GM18867 (cell line): ENCODE results near the gene SNX18.
"Not testable (repeated sequence)": the region's sequence is repeated elsewhere in the genome, so short reads cannot be mapped to it uniquely, and the experiment has no call there.

ENCODE experiments used
- ATAC-seq: cut with Tn5 transposase; IDR thresholded peaks from one replicate; pipeline ENCODE4 v1.9.1; 2021; ENCODE audit warnings: mild to moderate bottlenecking, moderate library complexity; ENCODE audit not compliant: unreplicated experiment

SNX18 gene

DNA sequence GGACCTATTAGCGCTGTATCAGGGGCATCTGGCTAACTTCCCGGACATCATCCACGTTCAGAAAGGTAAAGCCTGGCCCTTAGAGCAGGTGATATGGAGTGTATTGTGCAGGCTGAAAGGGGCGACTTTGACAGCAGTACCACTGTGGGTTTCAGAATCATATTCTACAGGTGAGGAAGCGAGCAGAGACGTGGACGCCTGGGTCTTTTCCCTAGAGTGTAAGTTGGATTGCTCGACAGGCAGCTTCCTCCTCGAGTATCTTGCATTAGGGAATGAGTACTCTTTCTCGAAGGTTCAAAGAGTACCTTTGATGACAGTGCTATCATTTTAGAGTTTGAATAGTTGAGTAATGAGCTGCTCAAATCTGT, 1.9 kb downstream of the SNX18 start:
- no peak for ATAC-seq

DNA sequence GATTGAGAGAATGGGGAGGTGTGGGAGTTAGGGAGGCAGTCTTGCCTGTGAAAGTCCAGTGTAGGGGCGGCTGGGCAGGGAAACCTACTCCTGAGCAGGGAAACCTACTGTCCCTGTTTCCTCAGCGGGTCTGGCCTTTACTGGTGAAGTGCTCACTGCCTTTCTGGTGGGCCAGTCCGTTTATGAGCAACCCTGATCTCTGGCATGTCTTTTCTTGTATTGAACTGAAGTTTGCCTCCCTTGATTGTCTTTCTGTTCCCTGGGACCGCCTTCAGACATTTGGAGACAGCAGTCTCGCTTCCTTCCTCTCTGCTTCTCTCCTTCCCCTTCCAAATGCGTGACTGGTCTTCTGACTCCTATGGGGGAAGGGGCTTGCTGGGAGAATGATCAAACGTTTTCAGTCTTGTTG, 2.9 kb downstream of the SNX18 start:
- no peak for ATAC-seq

DNA sequence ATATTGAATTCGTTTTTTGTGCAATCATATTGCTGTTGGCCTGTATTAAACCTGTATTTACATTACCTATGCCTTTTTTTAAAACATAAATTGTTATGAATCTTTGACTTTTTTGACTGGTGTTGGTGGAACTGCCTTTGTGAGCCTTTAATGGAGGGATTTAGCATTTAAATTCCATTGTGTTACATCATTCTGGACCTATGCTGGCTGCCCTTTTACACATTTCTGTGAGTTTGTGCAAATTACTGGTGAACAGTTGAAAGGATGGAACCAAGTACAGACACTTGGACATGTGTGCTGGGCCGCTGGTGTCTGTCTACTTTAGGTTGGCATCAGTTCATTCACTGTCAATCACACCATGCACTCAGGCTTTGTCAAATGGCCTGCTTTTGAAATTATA, 3.4 kb downstream of the SNX18 start:
- ATAC-seq: no peak

DNA sequence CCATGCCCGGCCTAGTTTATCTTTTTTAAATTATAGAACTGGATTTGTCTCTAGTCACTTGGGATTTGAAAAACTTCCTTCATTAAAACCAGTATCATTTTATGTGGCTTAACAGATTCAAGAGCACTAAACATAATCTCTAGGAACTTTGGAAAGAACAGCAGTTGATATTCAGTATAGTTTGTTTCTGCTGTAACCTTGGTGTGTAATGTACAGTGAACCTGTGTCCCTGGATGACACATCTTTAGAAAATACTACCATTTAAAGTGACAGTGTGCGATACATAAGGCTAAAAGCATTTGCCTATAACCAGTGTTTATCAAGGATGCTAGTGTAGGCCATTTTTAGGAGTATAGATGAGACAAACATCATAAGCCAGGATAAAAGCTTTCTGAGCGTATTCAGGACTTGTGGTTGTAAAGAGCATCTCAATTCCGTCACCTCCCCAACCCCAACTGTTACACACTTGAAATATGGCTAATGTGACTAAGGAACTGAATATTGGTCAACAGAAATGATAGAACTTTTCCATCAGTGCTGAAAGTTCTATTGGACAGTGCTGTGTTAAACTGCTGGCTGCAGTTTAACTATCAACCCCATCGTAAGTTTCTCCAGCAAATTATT, 4.4 kb downstream of the SNX18 start:
- ATAC-seq: no peak

DNA sequence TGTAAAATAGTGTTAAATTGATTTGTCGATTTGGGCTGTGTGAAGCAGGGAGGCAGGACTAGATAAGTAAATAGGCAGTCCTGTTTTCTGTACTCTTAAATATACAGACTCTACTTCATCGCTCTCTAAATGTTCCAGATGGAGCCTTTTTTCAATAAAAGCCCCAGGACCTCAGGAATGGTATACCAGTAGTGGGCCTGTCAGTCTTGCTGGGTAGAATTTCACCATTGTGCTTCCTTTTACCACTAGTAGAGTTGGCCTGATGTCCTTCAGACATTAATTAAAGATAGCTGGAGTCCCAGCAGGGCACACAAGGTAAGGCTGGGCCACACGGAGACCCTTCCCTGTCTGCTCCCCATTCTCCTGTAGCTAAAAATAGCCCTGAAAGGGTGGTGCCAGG, 6.0 kb downstream of the SNX18 start:
- ATAC-seq: no peak

DNA sequence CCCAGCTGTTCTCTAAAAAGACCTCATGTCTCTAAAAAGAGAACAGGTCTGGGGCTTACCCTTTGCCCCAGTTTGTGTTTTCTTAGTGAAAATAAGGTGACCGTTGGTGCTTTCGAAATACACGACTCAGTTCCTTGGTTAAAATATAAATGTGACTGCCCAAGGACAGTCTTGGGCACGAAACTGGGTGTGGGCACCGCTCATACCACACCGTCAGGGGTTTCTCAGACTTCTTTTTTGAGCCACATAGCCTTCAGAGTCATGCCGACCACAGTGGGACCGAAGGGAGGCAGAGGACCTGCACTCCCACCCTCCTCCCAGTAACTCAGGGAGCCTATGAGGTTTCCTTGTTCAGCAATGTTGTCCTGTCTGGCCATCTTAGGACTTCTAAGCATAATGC, 6.5 kb downstream of the SNX18 start:
- ATAC-seq: no peak

DNA sequence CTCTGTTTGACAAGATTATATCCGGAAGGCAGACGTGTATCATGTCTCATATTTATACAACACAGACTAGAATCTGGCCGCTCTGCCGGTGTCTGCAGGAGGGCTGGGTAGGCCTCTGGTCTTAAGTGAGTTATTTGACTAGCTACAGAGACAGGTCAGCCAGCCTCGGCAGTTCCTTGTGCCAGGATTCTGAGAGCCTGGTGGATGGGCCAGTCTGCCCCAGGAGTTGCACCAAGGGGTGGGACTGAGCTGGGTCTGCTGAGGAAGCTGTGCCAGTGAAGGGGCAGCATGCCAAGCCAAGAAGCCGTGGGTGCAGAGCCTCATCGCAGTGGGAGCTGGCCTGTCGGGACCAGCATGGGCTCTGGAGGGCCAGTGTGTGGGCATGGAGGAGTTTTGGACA, 7.1 kb downstream of the SNX18 start:
- no peak for ATAC-seq

DNA sequence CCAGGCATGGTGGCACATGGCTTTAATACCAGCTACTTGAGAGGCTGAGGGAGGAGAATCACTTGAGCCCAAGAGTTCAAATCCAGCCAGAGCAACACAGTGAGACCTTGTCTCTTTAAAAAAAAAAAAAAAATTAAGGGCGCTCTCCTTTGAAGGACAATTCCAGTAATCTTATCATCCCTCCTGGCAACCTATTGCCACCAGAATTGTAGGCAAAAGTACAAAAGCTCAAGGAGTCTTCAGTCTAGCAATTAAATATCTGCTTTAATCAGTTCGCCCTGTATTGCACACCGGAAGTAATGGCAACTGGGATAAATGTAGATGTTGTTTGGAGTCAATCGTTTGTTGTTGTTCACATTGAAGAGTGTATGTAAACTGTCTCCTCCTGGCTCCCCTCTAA, 7.7 kb downstream of the SNX18 start:
- ATAC-seq: no peak

DNA sequence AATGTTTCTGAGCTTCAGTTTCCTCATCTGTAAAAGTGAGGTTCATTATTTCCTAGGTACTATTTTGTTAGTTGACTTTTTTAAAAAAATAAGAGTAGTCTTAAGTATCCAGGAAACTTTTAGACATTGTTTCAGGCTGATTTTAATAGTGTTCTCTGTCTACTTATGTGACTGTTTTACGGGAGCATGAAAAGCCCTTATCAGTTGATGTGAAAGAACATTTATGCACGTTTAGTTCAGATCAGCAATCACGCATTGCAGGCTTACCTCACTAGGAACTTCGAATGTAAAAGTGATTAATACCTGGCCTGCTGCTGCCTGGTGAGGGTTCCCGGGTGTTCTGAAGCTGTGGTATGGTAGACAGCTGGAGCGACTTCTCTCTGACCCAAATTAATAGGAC, 8.1 kb downstream of the SNX18 start:
- no peak for ATAC-seq

DNA sequence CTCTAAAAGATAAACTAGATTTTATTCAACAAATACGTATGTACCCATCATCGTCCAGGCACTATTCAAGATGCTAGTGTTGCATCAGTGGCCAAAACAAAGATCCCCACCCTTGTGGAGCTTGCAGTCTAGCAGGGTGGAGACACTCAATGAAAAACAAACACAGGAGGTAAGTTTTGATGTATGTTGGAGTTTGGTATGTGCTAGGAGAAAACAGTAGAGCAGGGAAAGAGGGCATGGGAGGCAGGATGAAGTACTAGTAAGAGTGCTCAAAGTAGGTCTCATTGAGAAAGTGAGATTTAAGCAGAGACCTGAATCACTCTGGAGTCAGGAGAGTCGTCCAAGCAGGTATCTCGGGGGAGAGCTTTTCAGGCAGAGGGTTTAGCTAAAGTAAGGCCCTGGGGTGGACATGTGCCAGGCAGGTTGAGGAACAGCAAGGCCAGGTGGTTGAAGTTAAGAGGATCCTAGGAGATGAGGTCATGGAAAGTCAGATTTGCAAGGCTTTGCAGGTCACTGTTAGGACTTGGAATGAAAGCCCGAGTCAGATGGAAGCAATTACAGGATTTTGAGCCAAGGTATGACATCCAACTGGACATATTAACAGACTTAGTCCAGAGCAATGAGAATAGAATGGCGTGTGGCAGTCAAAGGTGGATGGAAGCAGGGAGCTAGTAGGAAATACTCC, 9.2 kb downstream of the SNX18 start:
- no peak for ATAC-seq

DNA sequence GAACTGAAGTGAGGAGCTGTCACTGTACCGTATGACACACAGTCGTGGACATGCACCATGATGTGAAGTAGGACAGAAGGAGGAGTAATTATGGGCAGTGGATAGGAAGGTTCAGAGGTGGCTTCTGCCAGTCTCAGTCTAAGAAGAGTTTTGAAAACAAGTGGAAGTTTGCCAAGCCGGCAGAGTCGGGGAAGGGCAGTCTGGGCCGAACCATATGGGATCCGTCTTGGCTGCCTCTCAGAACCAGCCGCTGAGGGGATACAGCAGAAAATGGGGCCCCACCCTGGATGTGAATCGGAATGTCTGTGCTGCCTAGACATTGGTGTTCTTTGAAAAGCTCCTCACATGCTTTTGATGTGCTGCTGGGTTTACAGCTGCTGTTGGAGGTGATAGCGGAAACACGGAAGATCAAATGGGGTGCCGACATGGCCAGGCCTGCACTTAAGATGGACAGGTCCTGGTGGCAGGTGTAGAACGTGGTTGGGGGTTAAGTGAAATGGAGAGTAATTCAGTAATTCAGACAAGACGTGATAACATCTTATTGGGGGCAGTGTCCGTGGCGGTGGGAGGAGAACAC, 11.2 kb downstream of the SNX18 start:
- no peak for ATAC-seq

DNA sequence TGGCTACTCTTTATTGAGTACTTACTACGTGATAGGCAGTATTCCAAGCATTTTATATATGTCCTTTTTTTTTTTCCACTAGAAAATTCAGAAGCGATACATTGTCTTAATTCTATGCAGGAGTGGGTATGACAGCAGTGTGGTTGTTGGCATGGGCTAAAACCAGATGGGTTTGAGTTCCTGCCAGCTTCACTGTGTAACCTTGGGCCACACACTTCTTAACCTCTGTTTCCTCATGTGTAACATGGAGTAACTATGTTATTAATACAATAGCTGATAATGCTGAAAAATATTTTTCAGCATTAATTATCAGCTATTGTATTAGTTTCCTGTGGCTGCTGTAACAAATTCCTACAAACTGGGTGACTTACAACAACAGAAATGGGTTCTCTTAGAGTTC, 12.0 kb downstream of the SNX18 start:
- no peak for ATAC-seq

DNA sequence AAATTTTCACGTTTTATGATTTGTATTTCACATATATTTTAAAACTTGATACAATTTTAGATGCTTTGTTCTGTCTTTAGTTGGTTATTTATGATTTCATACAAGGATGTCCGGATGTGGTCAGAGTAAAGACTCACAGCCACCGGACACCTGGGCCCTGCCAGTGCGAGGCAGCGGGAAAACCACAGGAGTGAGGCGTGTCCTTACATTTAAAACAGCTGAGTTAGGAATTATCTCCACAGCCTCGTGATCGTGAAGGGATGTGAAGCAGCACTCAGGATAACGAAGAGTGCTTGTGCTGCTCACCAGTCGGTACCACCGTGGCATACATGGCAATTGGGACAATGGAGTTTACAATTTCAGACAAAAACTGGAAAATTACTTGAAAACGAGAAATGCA, 14.0 kb downstream of the SNX18 start:
- no peak for ATAC-seq

DNA sequence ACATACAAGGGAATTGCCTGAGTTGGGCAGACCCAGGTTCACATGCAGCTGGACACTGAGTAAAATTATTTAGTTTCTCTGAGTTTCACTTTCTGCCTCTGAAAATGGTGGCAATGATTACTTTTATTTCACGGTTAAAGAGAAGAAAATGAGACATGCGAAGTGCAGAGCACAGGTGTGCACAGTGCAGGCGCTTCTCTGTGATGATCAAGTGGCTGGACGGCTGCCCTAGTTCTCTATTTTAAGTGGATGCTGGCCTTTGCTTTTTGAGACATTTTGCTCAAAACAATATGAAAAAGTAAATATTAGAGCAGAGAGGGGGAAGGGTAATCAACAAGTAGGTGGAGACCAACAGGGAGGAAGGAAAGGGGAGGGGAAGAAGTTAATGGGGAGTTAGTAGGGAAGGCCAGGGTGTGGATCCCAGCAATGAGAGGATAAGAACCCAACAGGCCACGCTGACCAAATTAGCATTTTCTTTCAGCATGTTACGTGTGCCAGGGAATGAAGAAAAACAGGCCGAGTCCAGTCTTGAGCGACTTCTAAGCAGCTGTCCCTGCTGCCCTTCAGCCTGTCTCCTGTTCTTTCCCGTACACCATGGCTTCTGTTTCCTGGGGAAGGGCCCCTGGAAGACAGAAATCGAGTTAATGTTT, 16.1 kb downstream of the SNX18 start:
- no peak for ATAC-seq

DNA sequence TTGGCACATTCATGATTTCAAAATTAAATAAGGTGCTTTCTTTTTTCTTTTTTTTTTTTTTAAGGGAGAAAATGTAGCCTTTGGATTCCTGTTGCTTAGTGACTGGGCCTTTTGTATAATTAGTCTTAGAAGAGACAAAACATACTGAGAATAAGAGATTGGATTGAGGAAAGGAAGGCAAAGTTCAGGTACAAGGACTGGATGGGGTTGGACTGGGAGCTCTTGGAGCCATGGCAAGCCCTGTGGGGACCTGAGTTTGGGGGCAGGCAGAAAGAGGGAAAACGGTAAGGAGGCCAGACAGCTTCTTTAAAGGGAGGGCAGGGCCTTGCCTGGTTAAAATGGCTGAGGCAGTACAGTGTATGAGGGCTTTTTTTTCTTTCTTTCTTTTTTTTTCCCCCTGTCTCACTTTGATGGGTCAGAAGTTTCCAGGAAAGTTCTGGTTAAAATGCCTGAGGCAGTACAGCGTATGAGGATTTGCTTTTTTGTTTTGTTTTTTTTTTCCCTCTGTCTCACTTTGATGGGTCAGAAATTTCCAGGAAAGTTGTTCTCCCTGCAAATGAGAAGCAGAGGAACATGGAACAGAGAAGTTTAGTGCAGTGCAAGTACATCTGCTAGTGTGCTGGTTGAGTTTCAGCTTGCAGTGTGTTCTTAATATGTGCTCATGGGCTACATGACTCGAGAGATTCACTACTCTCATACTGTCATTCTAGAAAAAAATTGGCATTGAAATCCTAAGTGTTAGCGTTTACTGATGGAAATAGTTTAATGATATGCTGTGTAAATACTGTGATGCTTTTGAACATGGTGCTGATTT, 16.8 kb downstream of the SNX18 start:
- ATAC-seq: no peak

DNA sequence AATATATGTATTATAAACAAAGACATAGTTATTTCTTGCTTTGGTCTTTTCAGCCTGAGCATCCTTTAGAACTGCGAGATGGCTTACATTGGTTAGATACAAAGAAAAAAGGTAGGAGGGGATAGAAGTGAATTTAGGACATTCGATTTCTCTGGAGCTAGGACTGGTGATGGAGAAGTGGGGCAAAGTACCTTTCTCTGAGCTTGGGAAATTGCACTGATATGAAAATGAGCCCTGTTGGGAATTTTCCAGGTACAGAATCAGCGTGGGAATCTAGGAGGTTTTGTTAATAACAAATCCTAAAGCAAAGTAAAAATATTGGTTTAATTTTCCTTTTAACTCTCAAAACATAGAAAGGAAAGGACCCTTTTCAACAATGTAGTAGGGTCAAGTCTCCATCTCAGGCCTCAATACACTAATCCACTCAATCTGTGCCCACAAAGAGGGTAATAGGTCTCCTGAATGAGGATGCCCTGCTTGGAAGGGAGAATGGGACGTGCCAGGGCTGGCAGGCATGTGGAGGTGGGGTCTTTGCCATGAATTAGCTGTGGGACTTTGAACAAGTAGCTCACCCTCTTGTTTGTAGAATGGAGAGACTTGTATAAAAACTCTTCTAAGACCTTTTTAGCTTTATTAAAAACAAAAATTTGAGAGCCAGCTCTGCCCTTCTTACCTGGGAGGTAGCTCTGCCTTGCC, 17.7 kb downstream of the SNX18 start:
- ATAC-seq: no peak

DNA sequence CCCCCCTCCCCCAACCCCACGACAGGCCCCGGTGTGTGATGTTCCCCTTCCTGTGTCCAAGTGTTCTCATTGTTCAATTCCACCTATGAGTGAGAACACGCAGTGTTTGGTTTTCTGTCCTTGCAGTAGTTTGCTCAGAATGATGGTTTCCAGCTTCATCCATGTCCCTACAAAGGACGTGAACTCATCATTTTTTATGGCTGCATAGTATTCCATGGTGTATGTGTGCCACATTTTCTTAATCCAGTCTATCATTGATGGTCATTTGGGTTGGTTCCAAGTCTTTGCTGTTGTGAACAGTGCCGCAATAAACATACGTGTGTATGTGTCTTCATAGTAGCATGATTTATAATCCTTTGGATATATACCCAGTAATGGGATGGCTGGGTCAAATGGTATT, 18.8 kb downstream of the SNX18 start:
- ATAC-seq: not testable (repeated sequence)

DNA sequence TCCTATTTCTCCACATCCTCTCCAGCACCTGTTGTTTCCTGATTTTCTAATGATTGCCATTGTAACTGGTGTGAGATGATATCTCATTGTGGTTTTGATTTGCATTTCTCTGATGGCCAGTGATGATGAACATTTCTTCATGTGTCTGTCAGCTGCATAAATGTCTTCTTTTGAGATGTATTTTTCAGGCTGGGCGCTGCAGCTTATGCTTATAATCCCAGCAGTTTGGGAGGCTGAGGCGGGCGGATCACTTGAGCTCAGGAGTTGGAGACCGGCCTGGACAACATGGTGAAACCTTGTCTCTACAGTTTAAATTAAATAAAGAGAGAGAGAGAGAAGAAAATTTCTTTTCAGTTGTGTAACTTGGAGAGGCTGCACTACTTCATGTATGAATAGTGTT, 19.3 kb downstream of the SNX18 start:
- not testable (repeated sequence) for ATAC-seq

DNA sequence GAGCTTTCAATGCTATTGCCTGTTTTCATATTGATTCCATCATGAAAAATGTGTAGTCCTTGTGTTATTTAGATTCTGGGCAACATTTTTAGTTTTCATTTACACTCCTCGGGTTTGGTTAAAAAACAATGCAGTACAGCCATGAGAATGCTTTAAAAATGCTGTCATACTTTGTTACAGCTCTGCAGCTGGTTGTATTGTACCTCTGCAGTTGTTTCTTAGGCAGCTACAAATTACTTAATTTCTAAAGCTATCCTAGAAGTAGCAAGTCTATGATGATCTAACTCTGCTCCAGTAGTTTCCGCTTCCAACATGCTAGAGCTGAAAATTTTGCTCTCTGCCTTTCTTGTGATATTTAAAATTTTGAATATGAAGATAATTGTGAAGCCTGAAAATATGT, 20.2 kb downstream of the SNX18 start:
- no peak for ATAC-seq

DNA sequence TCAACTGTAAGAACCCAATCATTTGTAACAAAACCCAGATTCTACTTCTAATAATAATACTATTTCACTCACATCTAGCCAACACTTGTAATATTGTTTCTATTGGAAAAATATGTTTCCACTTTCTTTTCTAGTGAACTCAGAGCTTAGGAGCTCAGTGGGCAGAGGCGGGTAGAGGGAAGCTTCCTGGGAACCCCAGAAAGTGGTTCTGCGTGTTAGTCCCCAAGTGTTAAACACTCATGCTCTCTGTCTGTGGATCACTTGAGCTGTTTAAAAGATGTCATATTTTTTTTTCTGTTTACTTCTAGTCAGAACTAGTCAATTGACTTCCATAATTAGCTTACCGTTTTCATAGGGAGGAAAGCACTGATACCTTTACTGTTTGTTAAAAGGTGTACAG, 20.6 kb downstream of the SNX18 start:
- no peak for ATAC-seq

DNA sequence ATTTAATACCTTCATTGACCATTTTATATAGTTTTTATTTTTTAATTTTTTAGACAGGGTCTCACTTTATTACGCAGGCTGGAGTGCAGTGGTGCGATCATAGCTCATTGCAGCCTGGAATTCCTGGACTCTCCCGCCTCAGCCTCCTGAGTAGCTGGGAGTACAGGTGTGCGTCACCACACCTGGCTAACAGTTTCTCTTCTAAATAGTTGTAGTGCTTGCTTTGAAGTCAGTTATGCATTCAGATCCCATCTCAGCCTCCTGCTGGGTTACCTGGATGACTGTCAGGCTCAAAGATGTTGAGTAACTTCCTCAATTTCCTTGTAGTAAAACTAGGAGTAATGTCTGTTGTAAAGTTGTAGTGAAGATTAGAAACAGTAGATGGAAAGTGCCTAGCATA, 21.4 kb downstream of the SNX18 start:
- no peak for ATAC-seq
